HG03565 (cell line): Measurements from ENCODE around the gene NPEPL1.
"Not testable (repeated sequence)": the region's sequence is repeated elsewhere in the genome, so short reads cannot be mapped to it uniquely, and the experiment has no call there.

Experiments used
- ATAC-seq: cut with Tn5 transposase; IDR thresholded peaks from one replicate; pipeline ENCODE4 v1.9.1; 2021; ENCODE audit warnings: mild to moderate bottlenecking, moderate library complexity; ENCODE audit not compliant: unreplicated experiment

Gene NPEPL1, protein sequence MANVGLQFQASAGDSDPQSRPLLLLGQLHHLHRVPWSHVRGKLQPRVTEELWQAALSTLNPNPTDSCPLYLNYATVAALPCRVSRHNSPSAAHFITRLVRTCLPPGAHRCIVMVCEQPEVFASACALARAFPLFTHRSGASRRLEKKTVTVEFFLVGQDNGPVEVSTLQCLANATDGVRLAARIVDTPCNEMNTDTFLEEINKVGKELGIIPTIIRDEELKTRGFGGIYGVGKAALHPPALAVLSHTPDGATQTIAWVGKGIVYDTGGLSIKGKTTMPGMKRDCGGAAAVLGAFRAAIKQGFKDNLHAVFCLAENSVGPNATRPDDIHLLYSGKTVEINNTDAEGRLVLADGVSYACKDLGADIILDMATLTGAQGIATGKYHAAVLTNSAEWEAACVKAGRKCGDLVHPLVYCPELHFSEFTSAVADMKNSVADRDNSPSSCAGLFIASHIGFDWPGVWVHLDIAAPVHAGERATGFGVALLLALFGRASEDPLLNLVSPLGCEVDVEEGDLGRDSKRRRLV

DNA sequence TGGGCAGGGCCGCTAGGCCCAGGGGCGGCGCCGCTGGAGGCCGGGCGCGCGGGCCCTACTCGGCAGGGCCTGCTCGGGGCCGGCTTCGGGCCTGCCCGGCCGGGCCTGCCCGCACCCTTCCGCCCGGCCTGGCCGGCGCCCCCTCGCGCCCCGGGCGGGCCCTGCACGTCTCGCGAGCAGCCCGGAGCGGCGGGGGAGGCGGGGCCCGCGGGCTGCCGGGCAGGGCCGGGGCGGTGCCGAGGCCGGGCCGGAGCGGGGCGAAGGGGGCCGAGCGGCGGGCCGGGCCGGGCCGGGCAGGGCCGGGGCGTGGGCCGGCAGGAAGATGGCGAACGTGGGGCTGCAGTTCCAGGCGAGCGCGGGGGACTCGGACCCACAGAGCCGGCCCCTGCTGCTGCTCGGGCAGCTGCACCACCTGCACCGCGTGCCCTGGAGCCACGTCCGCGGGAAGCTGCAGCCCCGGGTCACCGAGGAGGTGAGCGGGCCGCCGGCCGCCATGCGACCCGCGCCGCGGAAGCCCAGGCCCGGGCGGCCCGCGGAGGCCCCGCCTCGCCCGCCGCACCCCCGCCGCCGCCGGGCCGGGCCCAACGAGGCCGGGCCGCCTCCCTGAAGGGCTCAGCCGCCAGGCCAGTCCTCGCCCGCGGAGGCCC lies at the start of gene NPEPL1:
TSS of gene NPEPL1 (plus strand) at position 222 of the 647 bp plus-strand sequence. CDS start at position 323, 101 bp downstream.
- ATAC-seq: peak; percentile 54

DNA sequence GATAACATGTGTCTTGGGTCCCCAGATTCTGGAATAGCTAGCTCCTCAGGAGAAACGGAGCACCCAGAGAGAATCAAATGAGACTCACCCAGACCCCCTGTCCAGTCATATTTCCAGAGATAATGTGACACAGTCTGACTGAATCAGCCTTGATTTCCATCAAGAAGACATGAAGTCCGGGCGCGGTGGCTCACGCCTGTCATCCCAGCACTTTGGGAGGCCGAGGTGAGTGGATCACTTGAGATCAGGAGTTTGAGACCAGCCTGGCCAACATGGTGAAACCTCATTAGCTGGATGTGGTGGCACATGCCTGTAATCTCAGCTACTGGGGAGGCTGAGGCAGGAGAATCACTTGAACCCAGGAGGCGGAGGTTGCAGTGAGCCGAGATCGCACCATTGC lies 49.7 kb upstream of the NPEPL1 start:
- ATAC-seq: not testable (repeated sequence)

DNA sequence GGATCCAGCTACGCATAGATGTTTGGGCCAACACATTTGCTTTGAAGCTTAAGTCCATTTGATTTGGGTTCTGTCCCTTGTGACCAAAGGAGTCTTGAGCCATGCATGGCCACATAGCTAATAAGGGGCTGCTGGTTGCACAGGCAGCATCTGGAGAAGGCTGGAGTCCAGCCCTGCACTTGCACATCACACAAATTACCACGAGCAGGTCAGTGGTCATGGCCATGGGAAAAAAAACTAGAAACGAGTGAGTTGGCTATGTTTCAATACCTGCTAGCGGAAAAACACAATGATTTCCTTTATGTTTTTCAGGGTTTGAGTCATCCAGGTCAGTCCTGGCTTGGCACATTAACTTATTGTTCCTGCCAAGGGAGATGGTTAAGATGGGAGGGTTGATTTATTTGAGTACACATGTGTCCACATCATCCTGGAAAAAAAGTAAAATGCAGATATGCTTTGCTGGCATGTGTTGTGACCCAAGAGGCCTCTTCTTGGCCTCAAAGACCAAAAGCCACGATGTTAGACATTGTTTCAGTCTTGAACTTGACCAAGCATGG lies 47.1 kb upstream of the NPEPL1 start:
- no peak for ATAC-seq

DNA sequence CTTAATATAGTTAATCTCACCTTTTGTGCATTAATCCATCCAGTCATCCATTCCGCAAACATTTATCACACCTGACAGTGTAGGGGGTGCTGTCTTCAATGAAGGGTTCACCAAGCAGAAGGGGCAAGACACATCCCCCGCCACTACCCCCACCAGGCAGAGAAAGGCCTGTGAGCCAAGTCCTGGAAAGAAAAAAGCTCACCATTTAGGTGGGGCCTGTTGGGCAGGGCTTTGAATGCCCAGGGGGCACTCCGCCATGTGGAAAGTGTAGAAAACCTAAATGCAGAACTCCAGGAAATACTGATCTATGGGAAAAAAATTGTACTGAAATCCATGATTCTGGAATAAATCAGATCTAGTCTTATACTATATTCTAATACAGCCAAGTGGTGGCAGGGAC lies 46.3 kb upstream of the NPEPL1 start:
- no peak for ATAC-seq

DNA sequence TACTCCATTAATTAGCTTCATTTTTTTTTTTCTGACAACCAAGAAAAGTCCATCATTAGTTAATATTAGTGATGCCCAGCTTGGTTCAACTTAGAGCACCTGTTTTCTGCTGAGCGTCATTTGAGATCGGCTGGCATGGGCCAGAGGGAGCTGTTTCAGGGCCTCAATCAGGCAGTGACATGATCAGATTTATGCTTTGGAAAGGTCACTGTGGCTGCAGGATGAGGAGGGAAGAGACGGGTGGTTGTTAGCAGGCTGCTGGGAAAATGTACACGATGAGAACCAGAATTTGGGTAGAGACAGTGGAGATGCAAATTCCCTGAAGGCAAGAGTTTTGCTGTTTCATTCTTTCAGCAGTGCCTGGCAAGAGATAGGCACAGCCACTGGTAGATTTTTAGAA lies 45.9 kb upstream of the NPEPL1 start:
- no peak for ATAC-seq

DNA sequence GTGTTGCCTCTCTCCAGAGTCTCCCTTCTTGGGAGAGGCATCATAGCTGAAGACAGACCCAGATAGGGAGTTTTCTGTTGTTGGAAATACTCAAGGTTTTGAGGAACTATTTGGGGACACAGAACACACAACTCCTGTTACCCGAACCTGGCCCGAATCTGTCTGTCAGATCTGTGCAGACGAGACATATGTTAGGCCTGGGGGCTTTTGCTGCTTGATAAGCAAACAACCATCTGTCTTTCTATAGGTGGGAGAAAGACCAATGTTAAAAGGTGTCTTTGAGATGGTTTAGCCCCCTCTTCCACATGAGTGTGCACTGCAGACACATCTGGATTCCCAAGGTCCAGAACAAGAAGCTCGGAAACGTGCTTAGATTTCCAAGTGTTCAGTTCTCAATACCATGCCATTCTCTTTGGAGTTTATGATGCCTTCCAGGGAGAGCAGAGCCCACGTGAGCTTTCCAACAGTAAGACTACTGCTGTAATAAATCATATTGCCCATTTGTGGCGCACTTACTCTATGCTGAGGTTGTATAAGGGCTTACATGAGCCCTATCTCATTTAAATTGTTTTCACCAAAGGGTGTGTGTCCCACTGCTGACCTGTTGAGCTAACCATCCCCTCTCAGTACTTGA lies 45.3 kb upstream of the NPEPL1 start:
- ATAC-seq: no peak

DNA sequence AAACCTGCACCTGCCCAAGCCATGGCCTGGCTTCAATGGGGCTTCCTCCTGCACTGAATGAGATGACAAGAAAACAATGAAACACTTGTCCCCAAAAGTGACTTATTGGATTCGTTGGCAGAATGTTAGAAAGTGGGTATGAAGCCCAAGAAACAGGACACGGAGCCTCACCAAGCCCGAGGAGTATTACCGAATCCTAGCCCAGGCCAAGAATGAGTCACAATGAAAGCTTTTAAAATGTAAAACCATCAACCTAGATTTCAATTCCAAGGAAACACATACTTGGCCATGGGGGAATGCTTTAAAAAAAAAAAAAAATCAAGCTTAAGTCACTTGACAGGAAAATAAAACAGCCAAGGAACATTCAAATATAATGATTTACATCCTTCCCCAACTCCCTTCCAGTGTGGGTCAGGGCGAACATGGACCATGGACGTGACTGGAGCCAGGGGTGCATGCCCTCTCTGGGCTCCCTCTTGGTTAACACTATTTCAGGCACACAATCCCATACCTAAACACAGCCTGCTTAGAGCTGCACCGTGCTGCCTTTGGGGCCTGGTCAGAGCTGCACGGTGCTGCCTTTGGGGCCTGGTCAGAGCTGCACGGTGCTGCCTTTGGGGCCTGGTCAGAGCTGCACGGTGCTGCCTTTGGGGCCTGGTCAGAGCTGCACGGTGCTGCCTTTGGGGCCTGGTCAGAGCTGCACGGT lies 44.7 kb upstream of the NPEPL1 start:
- no peak for ATAC-seq

DNA sequence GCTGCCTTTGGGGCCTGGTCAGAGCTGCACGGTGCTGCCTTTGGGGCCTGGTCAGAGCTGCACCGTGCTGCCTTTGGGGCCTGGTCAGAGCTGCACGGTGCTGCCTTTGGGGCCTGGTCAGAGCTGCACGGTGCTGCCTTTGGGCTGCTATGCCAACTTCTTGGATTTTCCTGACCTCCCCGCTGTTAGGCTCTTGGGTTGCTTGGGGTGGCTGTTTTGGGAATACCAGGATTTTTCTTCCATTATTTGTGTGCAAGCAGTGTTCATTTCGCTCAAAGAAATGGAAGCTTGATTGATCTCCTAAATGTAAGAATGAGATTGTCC lies 44.1 kb upstream of the NPEPL1 start:
- ATAC-seq: not testable (repeated sequence)

DNA sequence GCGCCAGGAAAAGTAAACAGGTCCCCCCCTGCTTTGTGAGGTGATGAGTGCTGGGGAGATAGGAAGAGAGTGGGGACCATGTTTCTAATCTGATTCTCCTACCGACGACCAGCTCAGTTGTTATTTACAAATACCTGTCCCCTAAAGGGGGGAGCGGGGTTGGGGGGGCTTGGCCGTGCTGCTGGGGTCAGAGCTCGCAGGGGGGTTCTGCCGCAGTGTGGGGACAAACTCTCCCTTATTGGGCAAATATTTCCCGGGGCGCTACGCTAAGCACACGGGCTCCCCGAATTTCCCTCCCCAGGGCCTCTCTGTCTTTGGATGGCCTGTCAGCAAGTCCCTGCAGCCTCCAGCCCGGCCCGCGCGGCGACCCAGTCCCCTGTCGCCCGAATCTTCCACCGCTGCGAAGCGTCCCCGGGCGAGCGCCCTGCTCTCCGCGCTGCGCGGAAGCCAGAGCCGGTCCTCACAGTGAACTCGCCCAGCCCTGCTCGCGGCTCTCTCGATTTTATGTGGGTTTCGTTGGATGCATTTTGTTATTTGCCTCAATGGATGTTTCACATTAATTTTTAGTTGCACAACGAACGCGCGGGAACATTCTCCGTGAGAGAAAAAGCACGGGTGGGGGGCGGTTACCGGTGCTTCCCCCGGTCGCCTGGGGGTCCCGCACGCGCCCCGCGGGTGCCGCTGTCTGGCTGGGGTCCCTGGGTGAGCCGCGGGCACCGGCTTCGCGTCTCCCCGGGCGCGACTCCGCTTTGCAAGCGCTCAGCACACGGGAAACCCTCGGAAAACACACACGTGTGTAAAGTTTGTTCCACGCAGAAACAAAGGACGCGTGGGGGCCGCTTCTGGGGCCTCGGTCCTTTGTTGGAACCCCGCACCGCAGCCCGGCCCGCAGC lies 43.1 kb upstream of the NPEPL1 start:
- no peak for ATAC-seq

DNA sequence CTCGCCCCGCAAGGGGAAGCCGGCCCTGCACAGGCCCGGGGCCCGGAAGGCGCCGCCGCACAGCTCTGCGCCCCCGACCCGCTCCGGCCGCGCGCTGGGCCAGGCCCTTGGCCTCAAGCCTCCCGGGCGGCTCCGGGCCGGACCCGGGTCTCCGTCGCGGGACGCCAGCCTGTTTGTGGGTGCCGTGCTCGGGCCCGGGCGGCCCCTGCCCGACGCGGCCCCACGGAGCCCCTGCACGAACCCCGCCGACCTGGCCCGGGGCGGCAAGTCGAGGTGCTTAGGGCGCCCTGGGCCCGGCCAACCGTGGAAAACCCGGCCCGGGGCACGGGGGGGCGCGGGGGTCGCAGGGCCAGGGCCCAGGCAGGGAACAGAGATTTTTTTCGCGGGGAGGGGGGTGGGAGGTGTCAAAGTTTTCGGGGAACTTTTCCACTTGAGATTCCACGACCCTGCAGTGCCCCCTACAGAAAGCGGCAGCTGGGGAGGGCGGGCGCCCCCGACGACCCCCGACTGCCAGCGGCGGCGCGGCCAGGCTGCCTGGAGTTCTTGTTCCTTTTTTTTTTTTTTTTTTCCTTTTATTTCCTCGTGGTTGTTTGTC lies 42.3 kb upstream of the NPEPL1 start:
- no peak for ATAC-seq

DNA sequence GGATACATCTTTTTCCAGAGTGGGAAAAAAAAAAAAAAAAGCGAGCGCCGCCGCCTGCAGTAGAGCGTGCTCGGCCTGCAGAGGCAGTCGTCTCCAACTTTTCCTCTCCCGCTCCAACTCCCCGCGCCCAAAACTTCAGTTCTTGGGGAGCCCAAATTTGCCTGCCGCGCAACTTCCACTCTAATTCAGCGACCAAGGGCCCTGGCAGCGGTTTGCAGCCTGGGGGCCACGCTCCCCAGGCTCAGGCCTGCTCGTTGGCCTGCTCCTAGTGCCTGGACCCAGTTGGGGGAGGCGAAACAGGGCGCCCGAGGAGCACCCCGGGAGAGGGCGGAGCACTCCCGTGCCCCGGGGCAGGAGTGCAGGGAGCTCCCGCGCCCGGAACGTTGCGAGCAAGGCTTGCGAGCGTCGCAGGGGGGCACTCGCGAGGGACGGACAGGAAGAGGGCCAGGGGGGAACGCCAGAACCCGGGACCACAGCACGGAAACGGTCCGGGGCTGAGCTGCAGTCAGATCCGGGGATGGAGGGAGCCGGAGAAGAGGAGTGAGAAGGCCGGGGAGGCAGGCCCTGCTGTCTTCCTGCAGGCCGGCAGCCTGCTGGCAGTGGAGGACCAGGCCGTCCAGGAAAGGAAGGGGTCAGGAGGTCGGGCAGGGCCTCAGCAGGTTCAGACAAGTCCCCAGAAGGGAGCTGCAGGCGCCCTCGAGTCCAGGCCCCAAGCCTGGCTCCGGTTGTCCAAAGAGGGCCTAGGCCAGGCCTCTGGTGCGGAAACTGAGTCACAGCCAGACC lies 41.6 kb upstream of the NPEPL1 start, which contains the start of gene STX16:
TSS of gene STX16 (plus strand) at position 508 of the 783 bp plus-strand sequence. CDS start 724 bp downstream, outside the sequence.
- ATAC-seq: peak; percentile 55

DNA sequence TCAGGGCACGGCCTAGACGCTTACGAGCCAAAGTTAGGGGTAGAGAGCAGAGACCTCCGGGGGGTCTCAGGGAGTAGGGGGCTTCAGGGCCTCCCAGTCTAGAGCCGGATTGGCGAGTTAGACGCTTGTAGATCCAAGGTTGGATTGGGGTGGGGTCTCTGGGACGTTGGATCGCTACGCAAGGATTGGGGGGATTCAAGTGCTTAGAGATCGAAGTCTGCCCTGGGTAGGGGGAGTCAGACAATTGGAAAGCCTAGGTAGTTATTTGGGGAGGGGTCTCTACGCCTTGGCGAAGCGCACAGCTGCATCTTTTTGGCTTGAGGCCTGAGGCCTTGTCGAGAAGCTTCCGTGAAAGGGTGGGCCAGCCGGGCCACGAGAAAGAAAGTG lies 41.0 kb upstream of the NPEPL1 start:
- no peak for ATAC-seq

DNA sequence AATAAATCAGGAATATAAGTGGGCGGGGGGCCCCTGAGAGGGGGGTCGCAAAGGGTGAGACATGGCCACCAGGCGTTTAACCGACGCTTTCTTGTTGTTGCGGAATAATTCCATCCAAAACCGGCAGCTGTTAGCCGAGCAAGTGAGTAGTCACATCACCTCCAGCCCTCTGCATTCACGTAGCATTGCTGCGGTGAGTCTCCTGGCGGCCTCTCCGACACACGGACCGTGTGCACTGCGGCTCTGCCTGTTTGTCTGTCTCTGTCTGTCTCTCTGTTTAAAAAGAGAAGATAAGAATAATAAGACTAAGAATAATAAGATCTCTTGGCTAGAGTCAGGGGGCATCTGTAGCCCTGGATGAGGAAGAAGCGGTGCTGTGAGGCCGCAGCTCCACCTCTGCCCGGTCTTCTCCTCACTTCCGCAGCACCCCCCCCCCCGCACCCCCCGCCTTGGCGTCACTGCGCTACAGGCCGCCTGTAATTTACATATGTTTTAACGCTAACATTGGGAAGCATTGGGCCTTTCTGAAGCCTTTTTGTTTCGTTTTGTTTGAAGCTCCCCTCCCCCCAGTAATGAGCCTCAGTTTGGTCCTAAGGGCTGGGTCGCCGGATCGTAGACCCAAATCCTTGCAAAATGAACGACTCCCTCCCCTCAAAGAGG lies 40.5 kb upstream of the NPEPL1 start:
- ATAC-seq: peak; percentile 34

DNA sequence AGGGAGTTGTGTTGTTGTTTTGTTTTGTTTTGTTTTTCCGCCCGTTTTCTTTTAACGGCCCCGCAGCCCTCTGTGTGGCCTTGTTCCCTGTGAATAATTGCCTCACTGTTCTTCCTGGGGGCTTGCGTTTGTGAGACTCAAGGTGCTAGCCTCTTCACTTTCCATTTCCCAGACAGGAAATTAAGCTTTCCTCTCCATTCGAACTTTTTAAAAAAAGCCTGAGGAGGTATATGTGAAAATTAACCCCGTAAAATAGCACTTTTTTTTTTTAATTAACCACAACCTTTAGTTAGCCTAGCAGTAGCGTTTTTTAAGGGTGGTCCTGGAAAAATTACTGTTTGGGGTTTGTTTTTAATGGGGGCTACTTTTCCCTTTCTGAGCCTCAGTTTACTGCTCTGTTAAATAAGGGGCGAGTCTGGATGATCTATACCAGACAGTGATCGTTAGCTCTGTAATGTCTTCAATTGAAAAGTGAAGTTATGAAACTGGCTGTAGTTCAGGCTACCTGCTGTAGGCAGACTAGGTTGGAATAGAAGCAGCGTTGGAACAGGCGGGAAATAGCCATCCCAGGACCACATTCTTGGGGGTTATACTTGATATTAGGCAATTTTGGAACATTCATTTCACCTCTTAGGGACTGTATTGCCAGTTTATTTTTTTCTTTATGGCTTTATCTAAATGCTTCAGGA lies 39.9 kb upstream of the NPEPL1 start:
- no peak for ATAC-seq

DNA sequence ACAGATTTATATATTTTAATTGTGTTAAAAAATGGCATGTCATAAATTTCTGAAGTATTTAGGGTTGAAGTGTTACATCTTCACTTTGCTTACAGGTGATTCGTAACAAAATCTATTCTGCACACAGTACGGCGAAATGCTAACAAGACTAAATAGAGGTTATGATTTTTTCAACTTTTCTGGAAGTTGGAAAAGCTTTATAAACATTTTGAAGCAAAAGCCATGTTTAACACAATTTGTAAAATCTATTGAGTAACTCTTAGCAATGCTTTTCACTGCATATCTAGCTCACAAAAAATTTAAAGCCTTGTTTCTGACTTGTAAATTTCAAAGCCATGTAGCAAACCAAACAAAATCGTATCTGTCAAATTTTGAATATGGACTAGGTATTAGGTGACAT lies 38.3 kb upstream of the NPEPL1 start:
- ATAC-seq: no peak

DNA sequence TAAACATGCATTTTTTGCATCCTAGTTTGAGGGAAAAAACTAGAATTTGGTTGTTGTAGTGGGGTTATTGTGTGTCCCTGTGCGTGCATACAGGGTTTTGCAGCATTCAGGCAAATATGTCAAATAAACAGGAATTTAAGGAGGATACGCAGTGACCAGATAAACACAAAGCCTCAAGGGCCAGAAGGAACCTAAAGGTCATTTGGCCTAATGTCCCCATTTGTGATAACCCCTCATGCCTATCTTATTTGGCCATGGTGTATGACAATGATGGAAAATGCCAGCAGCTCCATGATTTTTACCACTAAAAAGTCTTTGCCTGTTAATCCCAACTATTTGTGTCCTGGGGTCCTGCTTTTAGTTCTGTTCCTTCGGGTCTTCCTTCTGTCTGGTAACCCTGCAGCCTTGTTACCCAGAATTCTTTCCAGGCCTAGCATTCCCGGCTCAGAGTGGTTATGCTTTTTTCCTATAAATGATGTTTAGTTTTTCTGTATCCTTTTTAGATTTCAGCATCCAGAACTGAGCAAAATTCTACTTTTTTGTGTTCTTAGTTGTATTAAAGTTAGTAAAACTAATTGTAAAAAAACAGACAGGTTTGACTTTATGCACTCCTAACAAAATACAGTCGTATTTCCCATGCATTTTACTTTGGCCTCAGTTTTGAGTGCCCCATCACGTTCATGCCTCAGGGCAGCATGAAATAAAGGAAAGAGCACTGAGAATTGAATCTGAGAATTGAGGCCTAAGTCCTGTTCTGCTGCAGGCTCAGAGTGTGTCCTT lies 37.1 kb upstream of the NPEPL1 start:
- no peak for ATAC-seq

DNA sequence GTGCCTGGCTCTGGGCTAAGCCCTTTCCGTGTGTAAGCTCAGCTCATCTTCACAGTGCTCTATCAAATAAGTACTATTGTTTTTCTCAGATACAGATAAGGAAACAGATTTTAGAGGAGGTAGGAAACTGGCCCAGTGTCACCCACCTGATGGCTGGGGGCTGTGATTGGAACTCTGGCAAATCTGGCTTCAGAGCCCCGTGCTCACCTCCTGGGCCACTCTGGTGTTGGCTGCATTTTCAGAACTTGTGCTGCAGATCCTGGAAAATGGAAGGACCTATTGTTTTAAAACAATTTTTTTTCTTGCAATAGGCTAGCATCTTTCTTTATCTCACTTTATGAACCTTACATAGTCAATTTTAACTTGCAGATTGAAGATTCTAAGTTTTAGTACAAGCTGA lies 35.8 kb upstream of the NPEPL1 start:
- no peak for ATAC-seq
